Neutrophil (primary cell): Measurements from ENCODE around the gene LSP1.

Experiments used
- H3K27ac ChIP-seq: fragments of 200-600 bp; sonication (generic); 2 replicates; pipeline ENCODE4 v1.5.1; 2016; ENCODE audit warnings: mild to moderate bottlenecking, moderate library complexity
- H3K27me3 ChIP-seq: fragments of 200-600 bp; sonication (generic); 2 replicates; pipeline ENCODE4 v1.6.0; 2016; ENCODE audit warnings: mild to moderate bottlenecking
- H3K36me3 ChIP-seq: fragments of 200-600 bp; sonication (generic); 2 replicates; pipeline ENCODE4 v1.5.1; 2017
- H3K4me1 ChIP-seq, 2 experiments: fragments of 200-600 bp in 1 of 2; sonication (generic) in 1 of 2; 1 replicate in 1 of 2; 2 replicates in 1 of 2; pipeline versions ENCODE4 v1.5.1 to v1.6.1; 2013 to 2016; ENCODE audit warnings: low read depth in 1 of 2, low read length in 1 of 2, mild to moderate bottlenecking in 1 of 2, moderate library complexity in 1 of 2; ENCODE audit not compliant: control insufficient read depth in 1 of 2, insufficient read depth in 1 of 2
- H3K4me3 ChIP-seq, 2 experiments: fragments of 200-600 bp in 1 of 2; sonication (generic) in 1 of 2; 1 replicate in 1 of 2; 2 replicates in 1 of 2; pipeline ENCODE4 v1.5.1; 2013 to 2016; ENCODE audit warnings: low read depth in 1 of 2, low read length in 1 of 2, mild to moderate bottlenecking in 1 of 2, moderate library complexity in 1 of 2
- H3K9me3 ChIP-seq: fragments of 200-600 bp; sonication (generic); 2 replicates; pipeline ENCODE4 v1.5.1; 2016
- TF ChIP-seq, protein P1 (sequence below): fragments of 200-600 bp; sonication (generic); IDR thresholded peaks from 2 replicates; pipeline ENCODE4 v1.5.1; 2016; ENCODE audit warnings: antibody characterized with exemption

Gene LSP1

DNA sequence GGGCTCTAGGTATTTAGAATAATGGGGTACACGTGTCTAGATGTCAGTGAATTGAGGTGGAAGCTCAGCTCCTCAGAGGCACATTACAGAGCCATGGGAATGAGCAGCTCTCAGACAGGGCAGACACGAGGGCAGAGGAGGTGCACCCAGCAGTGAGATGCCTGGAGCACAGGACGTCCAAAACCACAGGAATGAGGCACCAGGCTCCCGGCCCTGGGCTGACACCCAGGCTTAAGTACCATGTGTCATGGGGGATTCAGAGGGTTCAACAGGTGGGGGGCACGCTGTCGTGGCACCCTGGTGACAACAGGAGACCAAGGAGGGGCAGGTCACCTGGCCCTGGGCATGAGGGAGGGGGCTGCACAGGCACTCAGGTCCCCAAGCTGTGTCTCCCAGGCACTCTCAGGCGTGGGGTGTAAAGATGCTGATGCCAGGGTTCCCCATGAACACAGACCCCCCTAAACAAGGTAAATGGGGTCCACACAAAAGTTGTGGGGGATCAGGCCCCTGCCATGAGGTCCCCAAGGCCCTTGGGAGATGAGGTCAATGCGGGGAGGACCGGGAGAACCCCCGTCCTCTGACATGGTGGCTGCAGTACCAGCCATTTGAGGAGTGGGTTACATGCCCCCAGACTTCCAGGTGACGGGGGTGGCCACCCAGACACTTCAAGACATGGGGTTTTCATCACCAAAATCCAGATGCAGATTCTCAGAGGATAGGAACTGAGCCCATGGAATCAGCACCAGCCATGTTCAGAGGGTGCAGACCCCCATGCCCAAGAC, 23.7 kb upstream of the LSP1 start:
- H3K4me1 ChIP-seq = peaks cover 37 to 51% of the 10 kb centered on the region in 2 experiments
- TF ChIP-seq, protein P1, sequence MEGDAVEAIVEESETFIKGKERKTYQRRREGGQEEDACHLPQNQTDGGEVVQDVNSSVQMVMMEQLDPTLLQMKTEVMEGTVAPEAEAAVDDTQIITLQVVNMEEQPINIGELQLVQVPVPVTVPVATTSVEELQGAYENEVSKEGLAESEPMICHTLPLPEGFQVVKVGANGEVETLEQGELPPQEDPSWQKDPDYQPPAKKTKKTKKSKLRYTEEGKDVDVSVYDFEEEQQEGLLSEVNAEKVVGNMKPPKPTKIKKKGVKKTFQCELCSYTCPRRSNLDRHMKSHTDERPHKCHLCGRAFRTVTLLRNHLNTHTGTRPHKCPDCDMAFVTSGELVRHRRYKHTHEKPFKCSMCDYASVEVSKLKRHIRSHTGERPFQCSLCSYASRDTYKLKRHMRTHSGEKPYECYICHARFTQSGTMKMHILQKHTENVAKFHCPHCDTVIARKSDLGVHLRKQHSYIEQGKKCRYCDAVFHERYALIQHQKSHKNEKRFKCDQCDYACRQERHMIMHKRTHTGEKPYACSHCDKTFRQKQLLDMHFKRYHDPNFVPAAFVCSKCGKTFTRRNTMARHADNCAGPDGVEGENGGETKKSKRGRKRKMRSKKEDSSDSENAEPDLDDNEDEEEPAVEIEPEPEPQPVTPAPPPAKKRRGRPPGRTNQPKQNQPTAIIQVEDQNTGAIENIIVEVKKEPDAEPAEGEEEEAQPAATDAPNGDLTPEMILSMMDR = no peak
- no peak overlapping the region for H3K4me3 ChIP-seq
- peaks cover 10% of the 10 kb centered on the region for H3K27me3 ChIP-seq
- H3K9me3 ChIP-seq = no peaks in the 10 kb centered on the region
- H3K27ac ChIP-seq = no peak overlapping the region
- H3K36me3 ChIP-seq = no peaks in the 10 kb centered on the region

DNA sequence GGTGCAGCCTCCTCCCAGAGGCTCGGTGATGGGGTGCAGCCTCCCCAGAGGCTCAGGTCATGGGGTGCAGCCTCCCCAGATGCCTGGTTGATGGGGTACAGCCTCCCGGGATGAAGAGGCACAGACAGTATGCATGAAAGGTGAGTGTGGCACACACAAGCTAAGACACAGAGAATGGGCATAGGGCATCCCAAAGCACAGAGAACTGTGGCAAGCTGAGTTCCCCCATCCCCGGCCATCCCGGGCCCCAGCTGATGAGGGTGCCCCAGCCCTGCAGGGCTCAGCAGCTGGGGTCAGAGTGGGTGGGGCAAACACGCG, 22.9 kb upstream of the LSP1 start:
- Histone ChIP-seq H3K36me3 (no peaks in the 10 kb centered on the region), H3K27ac (no peak overlapping the region), H3K9me3 (no peaks in the 10 kb centered on the region), H3K4me1 (peaks cover 30 to 44% of the 10 kb centered on the region in 2 experiments), H3K27me3 (peaks cover 17% of the 10 kb centered on the region), H3K4me3 (no peak overlapping the region)
- TF ChIP-seq, protein P1 = no peak

DNA sequence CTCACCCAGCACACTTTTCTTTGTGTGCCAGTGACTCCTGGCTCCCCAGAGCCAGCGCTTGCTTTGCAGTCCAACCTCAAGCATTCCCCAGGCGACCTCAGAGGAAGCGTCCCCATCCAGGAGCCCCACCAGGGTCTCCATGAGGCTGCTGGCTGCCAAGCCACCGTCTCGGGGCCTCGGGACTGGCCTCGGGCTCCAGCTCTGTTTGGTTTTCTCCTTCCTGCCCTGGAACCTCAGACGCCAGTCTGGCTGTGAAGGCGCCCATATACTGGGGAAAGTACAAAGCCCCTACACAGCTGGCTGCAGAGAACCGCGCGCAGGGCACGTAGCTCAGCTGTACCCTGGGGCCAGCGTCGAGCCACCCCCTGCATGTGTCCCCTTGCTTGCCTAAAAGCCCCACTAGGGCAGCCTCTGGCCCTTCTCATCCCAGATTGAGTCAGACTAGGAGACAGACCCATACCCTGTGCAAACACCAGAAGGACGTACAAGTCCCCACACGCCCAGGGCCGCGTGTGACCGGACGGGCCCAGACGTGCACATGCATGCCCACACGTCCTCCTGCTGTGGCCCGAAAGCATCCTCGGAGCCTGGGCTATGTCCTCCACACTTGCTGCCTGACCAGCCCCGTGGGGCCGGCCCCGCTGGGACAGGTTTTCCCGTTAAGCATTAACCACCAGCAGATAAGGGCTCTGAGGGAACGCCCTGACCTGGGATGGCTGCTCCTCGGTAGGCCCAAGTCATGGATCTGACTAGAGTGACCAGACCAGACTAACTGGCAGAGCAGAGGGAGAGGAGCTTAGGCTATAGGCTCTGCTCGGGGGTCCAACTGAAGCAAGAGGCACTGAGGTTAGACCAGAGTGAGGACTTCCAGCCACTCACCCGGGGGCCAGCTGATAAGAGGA, 22.3 kb upstream of the LSP1 start:
- no peaks in the 10 kb centered on the region for H3K9me3 ChIP-seq
- H3K36me3 ChIP-seq = no peaks in the 10 kb centered on the region
- TF ChIP-seq, protein P1 = no peak
- no peak overlapping the region for H3K4me3 ChIP-seq
- no peak overlapping the region for H3K27ac ChIP-seq
- H3K27me3 ChIP-seq = peaks cover 21% of the 10 kb centered on the region
- peaks cover 24 to 38% of the 10 kb centered on the region in 2 experiments for H3K4me1 ChIP-seq

DNA sequence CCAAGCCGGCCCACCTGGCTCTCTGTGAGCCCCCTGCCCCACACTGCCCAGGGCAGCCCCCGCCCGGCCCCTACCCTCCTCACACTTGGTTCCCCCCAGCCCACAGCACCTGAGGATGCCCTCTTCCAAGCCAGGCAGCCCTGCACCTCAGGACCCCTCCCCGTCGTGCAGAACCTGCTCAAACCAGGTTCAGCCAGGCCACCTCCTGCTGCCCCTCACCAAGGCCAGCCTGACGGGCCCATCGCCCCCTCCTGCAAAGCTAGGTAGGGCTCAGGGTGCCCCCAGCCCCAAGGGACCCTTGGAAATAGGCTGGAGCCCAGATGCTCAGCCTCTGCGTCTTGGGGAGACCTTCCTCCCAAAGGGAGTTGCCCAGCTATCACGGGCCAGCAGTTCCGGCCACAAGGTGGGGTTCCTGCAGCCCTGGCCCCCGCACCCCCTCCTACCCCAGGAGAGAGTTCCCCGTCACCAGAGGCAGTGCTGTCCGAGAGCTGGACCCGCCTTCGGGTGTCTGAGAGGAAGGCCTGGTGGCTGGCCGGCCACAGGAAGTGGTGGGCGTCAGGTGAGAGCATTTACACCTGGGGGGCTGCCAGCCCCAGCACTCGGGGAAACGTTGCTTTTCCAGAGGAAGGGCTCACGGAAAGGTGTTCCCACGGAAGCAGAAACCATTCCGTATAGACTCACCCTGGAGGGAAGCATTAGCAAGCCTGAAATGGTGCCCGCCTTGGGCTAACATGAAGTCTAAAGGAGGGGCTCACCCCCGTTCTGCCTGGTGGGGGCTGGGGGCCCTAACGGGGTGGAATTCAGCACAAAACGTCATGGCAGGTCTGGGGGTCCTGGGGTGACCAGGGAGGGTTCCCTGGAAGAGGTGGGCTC, 21.3 kb upstream of the LSP1 start:
- Histone ChIP-seq H3K4me1 (peaks cover 22 to 36% of the 10 kb centered on the region in 2 experiments), H3K9me3 (no peaks in the 10 kb centered on the region), H3K36me3 (no peaks in the 10 kb centered on the region), H3K4me3 (no peak overlapping the region), H3K27ac (peak overlapping the region; percentile 57), H3K27me3 (peaks cover 21% of the 10 kb centered on the region)
- TF ChIP-seq, protein P1 = no peak

DNA sequence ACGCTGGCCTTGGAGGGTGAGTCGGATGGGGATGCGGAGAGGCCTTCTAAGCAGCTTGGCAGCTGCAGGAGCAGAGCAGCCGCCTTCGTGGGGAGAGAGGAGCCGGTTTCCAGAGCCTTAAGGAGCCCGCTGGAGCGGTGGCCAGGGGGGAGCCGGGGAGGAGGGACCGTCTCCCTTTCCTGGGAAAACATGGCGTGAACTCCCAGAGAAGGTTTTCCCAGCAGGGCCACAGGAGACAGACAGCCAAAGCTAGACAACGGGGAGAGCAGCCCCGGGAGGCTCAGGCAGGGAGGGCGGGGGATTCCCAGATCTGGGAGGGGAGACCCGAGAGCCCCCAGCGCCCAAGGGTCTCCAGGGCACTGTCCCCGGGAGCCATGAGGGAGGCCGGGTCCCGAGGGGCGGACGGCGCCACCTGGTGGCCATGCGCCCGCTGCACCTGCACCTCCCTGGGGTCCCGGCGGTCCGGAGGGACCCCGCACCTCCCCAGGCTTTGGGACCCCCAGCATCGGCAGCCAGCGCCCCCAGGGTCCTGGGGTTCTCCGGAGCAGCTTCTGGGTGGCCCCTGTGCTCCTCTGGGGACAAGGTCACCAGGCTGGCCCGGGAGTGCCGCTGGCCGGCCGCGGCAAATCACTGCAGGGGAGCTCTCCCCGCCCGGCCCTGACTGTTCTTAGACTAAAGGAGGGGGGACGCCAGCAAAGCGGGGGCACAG, 20.5 kb upstream of the LSP1 start:
- peak overlapping the region; percentile 57 for H3K27ac ChIP-seq
- peaks cover 21% of the 10 kb centered on the region for H3K27me3 ChIP-seq
- H3K4me3 ChIP-seq = peak overlapping the region; percentile 39 to 49

More for the DNA sequence above, 20.5 kb upstream of the LSP1 start:
- H3K9me3 ChIP-seq = no peaks in the 10 kb centered on the region
- no peaks in the 10 kb centered on the region for H3K36me3 ChIP-seq
- H3K4me1 ChIP-seq = peaks cover 22 to 38% of the 10 kb centered on the region in 2 experiments
- TF ChIP-seq, protein P1 = peak; percentile 97
